Measurements from ENCODE around the gene KLK1. TPM values are rescaled to one million over a fixed set of nuclear protein-coding genes. Genes with fewer than 3 reads are reported as not detected.

Gene KLK1
- total and polyA plus RNA-seq, 10 of the 15 experiments (the other 5 are each of a cell fraction or from before 2014, with no cell fraction given) = 3.4 to 27.5 (median 20.2) TPM

DNA sequence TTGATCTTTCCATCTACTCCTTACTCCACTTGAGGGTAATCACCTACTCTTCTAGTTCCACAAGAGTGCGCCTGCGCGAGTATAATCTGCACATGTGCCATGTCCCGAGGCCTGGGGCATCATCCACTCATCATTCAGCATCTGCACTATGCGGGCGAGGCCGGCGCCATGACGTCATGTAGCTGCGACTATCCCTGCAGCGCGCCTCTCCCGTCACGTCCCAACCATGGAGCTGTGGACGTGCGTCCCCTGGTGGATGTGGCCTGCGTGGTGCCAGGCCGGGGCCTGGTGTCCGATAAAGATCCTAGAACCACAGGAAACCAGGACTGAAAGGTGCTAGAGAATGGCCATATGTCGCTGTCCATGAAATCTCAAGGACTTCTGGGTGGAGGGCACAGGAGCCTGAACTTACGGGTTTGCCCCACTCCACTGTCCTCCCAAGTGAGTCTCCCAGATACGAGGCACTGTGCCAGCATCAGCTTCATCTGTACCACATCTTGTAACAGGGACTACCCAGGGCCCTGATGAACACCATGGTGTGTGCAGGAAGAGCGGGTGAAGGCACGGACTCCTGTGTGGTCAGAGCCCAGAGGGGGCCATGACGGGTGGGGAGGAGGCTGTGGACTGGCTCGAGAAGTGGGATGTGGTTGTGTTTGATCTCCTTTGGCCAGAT is 47.0 kb upstream of the KLK1 start (continued):
- TF ChIP-seq, protein P1, sequence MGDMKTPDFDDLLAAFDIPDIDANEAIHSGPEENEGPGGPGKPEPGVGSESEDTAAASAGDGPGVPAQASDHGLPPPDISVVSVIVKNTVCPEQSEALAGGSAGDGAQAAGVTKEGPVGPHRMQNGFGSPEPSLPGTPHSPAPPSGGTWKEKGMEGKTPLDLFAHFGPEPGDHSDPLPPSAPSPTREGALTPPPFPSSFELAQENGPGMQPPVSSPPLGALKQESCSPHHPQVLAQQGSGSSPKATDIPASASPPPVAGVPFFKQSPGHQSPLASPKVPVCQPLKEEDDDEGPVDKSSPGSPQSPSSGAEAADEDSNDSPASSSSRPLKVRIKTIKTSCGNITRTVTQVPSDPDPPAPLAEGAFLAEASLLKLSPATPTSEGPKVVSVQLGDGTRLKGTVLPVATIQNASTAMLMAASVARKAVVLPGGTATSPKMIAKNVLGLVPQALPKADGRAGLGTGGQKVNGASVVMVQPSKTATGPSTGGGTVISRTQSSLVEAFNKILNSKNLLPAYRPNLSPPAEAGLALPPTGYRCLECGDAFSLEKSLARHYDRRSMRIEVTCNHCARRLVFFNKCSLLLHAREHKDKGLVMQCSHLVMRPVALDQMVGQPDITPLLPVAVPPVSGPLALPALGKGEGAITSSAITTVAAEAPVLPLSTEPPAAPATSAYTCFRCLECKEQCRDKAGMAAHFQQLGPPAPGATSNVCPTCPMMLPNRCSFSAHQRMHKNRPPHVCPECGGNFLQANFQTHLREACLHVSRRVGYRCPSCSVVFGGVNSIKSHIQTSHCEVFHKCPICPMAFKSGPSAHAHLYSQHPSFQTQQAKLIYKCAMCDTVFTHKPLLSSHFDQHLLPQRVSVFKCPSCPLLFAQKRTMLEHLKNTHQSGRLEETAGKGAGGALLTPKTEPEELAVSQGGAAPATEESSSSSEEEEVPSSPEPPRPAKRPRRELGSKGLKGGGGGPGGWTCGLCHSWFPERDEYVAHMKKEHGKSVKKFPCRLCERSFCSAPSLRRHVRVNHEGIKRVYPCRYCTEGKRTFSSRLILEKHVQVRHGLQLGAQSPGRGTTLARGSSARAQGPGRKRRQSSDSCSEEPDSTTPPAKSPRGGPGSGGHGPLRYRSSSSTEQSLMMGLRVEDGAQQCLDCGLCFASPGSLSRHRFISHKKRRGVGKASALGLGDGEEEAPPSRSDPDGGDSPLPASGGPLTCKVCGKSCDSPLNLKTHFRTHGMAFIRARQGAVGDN (IDR thresholded peaks at IDR 0.05) = no peak
- TF ChIP-seq, protein P2, sequence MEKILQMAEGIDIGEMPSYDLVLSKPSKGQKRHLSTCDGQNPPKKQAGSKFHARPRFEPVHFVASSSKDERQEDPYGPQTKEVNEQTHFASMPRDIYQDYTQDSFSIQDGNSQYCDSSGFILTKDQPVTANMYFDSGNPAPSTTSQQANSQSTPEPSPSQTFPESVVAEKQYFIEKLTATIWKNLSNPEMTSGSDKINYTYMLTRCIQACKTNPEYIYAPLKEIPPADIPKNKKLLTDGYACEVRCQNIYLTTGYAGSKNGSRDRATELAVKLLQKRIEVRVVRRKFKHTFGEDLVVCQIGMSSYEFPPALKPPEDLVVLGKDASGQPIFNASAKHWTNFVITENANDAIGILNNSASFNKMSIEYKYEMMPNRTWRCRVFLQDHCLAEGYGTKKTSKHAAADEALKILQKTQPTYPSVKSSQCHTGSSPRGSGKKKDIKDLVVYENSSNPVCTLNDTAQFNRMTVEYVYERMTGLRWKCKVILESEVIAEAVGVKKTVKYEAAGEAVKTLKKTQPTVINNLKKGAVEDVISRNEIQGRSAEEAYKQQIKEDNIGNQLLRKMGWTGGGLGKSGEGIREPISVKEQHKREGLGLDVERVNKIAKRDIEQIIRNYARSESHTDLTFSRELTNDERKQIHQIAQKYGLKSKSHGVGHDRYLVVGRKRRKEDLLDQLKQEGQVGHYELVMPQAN (conservative IDR thresholded peaks at IDR 0.05) = no peak
- TF ChIP-seq NRF1 (conservative IDR thresholded peaks at IDR 0.05; ENCODE audit: low read depth, low read length) = no peak
- TF ChIP-seq, protein P3, sequence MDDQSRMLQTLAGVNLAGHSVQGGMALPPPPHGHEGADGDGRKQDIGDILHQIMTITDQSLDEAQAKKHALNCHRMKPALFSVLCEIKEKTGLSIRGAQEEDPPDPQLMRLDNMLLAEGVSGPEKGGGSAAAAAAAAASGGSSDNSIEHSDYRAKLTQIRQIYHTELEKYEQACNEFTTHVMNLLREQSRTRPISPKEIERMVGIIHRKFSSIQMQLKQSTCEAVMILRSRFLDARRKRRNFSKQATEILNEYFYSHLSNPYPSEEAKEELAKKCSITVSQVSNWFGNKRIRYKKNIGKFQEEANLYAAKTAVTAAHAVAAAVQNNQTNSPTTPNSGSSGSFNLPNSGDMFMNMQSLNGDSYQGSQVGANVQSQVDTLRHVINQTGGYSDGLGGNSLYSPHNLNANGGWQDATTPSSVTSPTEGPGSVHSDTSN (IDR thresholded peaks at IDR 0.05; ENCODE audit: insufficient replicate concordance, low read depth, low read length) = no peak
- TF ChIP-seq RFX5 (IDR thresholded peaks at IDR 0.05; ENCODE audit: low read depth, low read length) = no peak
- no peak for TF ChIP-seq POLR2AphosphoS2 (IDR thresholded peaks at IDR 0.05; ENCODE audit: low read depth, low read length)
- peak; percentile 96 for TF ChIP-seq CREM (IDR thresholded peaks at IDR 0.05; ENCODE audit: low read depth)
- no peak for TF ChIP-seq ESRRA (IDR thresholded peaks at IDR 0.05; ENCODE audit: low read length)
- no peak for TF ChIP-seq CBX5 (IDR thresholded peaks at IDR 0.05; ENCODE audit: low read depth)
- no peak for TF ChIP-seq EED (IDR thresholded peaks at IDR 0.05; ENCODE audit: low read depth)
- TF ChIP-seq NFYA (IDR thresholded peaks at IDR 0.05; ENCODE audit: borderline replicate concordance, low read depth, low read length) = no peak
- no peak for TF ChIP-seq PAX5 (IDR thresholded peaks at IDR 0.05; ENCODE audit: borderline replicate concordance, low read depth, low read length)
- TF ChIP-seq TAF1 (IDR thresholded peaks at IDR 0.05; ENCODE audit: borderline replicate concordance, low read depth, low read length) = no peak
- TF ChIP-seq CTCF (IDR thresholded peaks at IDR 0.05 in 2 of 3, conservative IDR thresholded peaks at IDR 0.05 in 1 of 3; ENCODE audit: control insufficient read depth in 2 of 3, extremely low read depth in 1 of 3, insufficient read depth in 1 of 3, low read depth in 3 of 3, low read length in 3 of 3) = peak in 1 of 3 experiments; percentile 35; a peak in 2 of 6 replicates
- TF ChIP-seq DPF2 (IDR thresholded peaks at IDR 0.05) = no peak
